SJCRH30 (cell line): ENCODE data around the gene MGRN1. TPM values are rescaled to one million over a fixed set of nuclear protein-coding genes. Genes with fewer than 3 reads are reported as not detected.
A peak's percentile ranks its signal among the peaks of the same experiment; 100 is the strongest.

Experiments used
- DNase-seq, 2 experiments: peaks; one replicate each; pipeline ENCODE4 v3.0.0-alpha.2; 2015 to 2020
- H3K27ac ChIP-seq: fragments of 250-450 bp; sonication (Bioruptor Pico); 2 replicates; pipeline ENCODE4 v1.5.1; 2020; ENCODE audit warnings: mild to moderate bottlenecking, moderate library complexity
- H3K27me3 ChIP-seq: fragments of 250-450 bp; sonication (Bioruptor Pico); 2 replicates; pipeline ENCODE4 v1.5.1; 2020; ENCODE audit warnings: mild to moderate bottlenecking, moderate library complexity
- H3K36me3 ChIP-seq: fragments of 250-450 bp; sonication (Bioruptor Pico); 2 replicates; pipeline ENCODE4 v1.5.1; 2020; ENCODE audit warnings: mild to moderate bottlenecking, moderate library complexity
- H3K4me1 ChIP-seq: fragments of 250-450 bp; sonication (Bioruptor Pico); 2 replicates; pipeline ENCODE4 v1.5.1; 2020; ENCODE audit warnings: mild to moderate bottlenecking, moderate library complexity
- H3K4me3 ChIP-seq: fragments of 250-450 bp; sonication (Bioruptor Pico); 2 replicates; pipeline ENCODE4 v1.5.1; 2020; ENCODE audit warnings: mild to moderate bottlenecking, moderate library complexity
- H3K9me3 ChIP-seq: fragments of 250-450 bp; sonication (Bioruptor Pico); replicated peaks from 2 replicates; pipeline ENCODE4 v1.5.1; 2020; ENCODE audit warnings: mild to moderate bottlenecking, moderate library complexity
- total RNA-seq: library from RNA; depleted of rRNA; stranded (reverse); fragments of >200 nt; shearing (Covaris generic); gene quantifications from 2 replicates; pipeline ENCODE4 v1.2.3, GENCODE V29; 2014

Gene MGRN1
- total RNA-seq, 1 experiment from 2014 or later = 13.8 TPM

GRCh38 chr16:4678596-4678995 lies 54.0 kb downstream of the MGRN1 start:
- Histone ChIP-seq H3K9me3 (no peaks in the 10 kb centered on the region), H3K36me3 (no peaks in the 10 kb centered on the region), H3K4me1 (no peaks in the 10 kb centered on the region), H3K27ac (no peak overlapping the region), H3K27me3 (no peaks in the 10 kb centered on the region), H3K4me3 (no peak overlapping the region)
- no peak for DNase-seq

- Histone ChIP-seq H3K27me3 (no peaks in the 10 kb centered on the region), H3K9me3 (no peaks in the 10 kb centered on the region), H3K4me3 (no peak overlapping the region), H3K4me1 (no peaks in the 10 kb centered on the region), H3K27ac (no peak overlapping the region), H3K36me3 (no peaks in the 10 kb centered on the region)
- DNase-seq = no peak
These were observed 54.7 kb downstream of the MGRN1 start for GRCh38 chr16:4679156-4679849.

- no peaks in the 10 kb centered on the region for H3K4me1 ChIP-seq
- no peak overlapping the region for H3K4me3 ChIP-seq
- H3K27me3 ChIP-seq = no peaks in the 10 kb centered on the region
- H3K9me3 ChIP-seq = no peaks in the 10 kb centered on the region
- DNase-seq = no peak
- no peaks in the 10 kb centered on the region for H3K36me3 ChIP-seq
- H3K27ac ChIP-seq = no peak overlapping the region
These were observed 55.4 kb downstream of the MGRN1 start for GRCh38 chr16:4679850-4680636.

GRCh38 chr16:4680673-4681470 lies 56.2 kb downstream of the MGRN1 start:
- no peak overlapping the region for H3K27ac ChIP-seq
- no peaks in the 10 kb centered on the region for H3K9me3 ChIP-seq
- no peaks in the 10 kb centered on the region for H3K27me3 ChIP-seq
- DNase-seq = no peak
- no peaks in the 10 kb centered on the region for H3K36me3 ChIP-seq
- no peaks in the 10 kb centered on the region for H3K4me1 ChIP-seq
- no peak overlapping the region for H3K4me3 ChIP-seq

GRCh38 chr16:4681471-4682083 lies 57.0 kb downstream of the MGRN1 start:
- H3K27me3 ChIP-seq = no peaks in the 10 kb centered on the region
- DNase-seq = no peak
- no peak overlapping the region for H3K27ac ChIP-seq
- no peaks in the 10 kb centered on the region for H3K4me1 ChIP-seq
- H3K4me3 ChIP-seq = no peak overlapping the region
- H3K9me3 ChIP-seq = no peaks in the 10 kb centered on the region
- H3K36me3 ChIP-seq = no peaks in the 10 kb centered on the region

- H3K4me1 ChIP-seq = no peaks in the 10 kb centered on the region
- H3K4me3 ChIP-seq = no peak overlapping the region
- H3K27ac ChIP-seq = no peak overlapping the region
- no peaks in the 10 kb centered on the region for H3K36me3 ChIP-seq
- H3K27me3 ChIP-seq = no peaks in the 10 kb centered on the region
- DNase-seq = no peak
- H3K9me3 ChIP-seq = no peaks in the 10 kb centered on the region
These were observed 57.5 kb downstream of the MGRN1 start for GRCh38 chr16:4682084-4682591.

- no peaks in the 10 kb centered on the region for H3K27me3 ChIP-seq
- no peak overlapping the region for H3K27ac ChIP-seq
- no peaks in the 10 kb centered on the region for H3K4me1 ChIP-seq
- peak in 1 of 2 experiments; percentile 20 for DNase-seq
- H3K9me3 ChIP-seq = no peaks in the 10 kb centered on the region
- no peaks in the 10 kb centered on the region for H3K36me3 ChIP-seq
- H3K4me3 ChIP-seq = no peak overlapping the region
These were observed 58.1 kb downstream of the MGRN1 start for GRCh38 chr16:4682616-4683254.

GRCh38 chr16:4683255-4684057 lies 58.8 kb downstream of the MGRN1 start:
- Histone ChIP-seq H3K4me3 (no peak overlapping the region), H3K36me3 (no peaks in the 10 kb centered on the region), H3K9me3 (no peaks in the 10 kb centered on the region), H3K27me3 (no peaks in the 10 kb centered on the region), H3K27ac (no peak overlapping the region), H3K4me1 (no peaks in the 10 kb centered on the region)
- no peak for DNase-seq

GRCh38 chr16:4684058-4684715 lies 59.6 kb downstream of the MGRN1 start:
- no peak overlapping the region for H3K27ac ChIP-seq

GRCh38 chr16:4684763-4685162 lies 60.1 kb downstream of the MGRN1 start:
- Histone ChIP-seq H3K4me3 (no peak overlapping the region), H3K27me3 (no peaks in the 10 kb centered on the region), H3K4me1 (no peaks in the 10 kb centered on the region), H3K9me3 (no peaks in the 10 kb centered on the region), H3K36me3 (no peaks in the 10 kb centered on the region), H3K27ac (no peak overlapping the region)
- DNase-seq = no peak

More at GRCh38 chr16:4684058-4684715, 59.6 kb downstream of the MGRN1 start:
- no peaks in the 10 kb centered on the region for H3K9me3 ChIP-seq
- H3K4me3 ChIP-seq = no peak overlapping the region
- no peaks in the 10 kb centered on the region for H3K36me3 ChIP-seq
- DNase-seq = no peak
- H3K4me1 ChIP-seq = no peaks in the 10 kb centered on the region
- no peaks in the 10 kb centered on the region for H3K27me3 ChIP-seq

- Histone ChIP-seq H3K27me3 (no peaks in the 10 kb centered on the region), H3K36me3 (no peaks in the 10 kb centered on the region), H3K27ac (no peak overlapping the region), H3K9me3 (no peaks in the 10 kb centered on the region), H3K4me1 (no peaks in the 10 kb centered on the region), H3K4me3 (no peak overlapping the region)
- DNase-seq = no peak
These were observed 60.7 kb downstream of the MGRN1 start for GRCh38 chr16:4685292-4685691.

GRCh38 chr16:4685776-4686496 lies 61.3 kb downstream of the MGRN1 start:
- Histone ChIP-seq H3K4me1 (no peaks in the 10 kb centered on the region), H3K36me3 (no peaks in the 10 kb centered on the region), H3K27ac (no peak overlapping the region), H3K9me3 (no peaks in the 10 kb centered on the region), H3K4me3 (no peak overlapping the region), H3K27me3 (no peaks in the 10 kb centered on the region)
- DNase-seq = no peak
